ENCODE results near the gene SERPINC1.
A peak's percentile ranks its signal among the peaks of the same experiment; 100 is the strongest.

The SERPINC1 gene

GRCh38 chr1:173869021-173869359 is 48.1 kb downstream of the SERPINC1 start:
- TF ChIP-seq SIN3A (IDR thresholded peaks at IDR 0.05; ENCODE audit: borderline replicate concordance, insufficient read depth, low read length) = no peak
- no peak for TF ChIP-seq POLR2AphosphoS5 (IDR thresholded peaks at IDR 0.05; ENCODE audit: low read depth, low read length)
- no peak for TF ChIP-seq FOXP2 (optimal IDR thresholded peaks at IDR 0.05; ENCODE audit: borderline replicate concordance, extremely low read depth, extremely low read length, insufficient read depth)
- TF ChIP-seq TAF1 (IDR thresholded peaks at IDR 0.05; ENCODE audit: borderline replicate concordance, insufficient read depth, low read length) = no peak
- no peak for TF ChIP-seq REST (IDR thresholded peaks at IDR 0.05; ENCODE audit: insufficient read depth in 1 of 2, low read depth in 2 of 2, low read length in 2 of 2)

- TF ChIP-seq SIN3A (IDR thresholded peaks at IDR 0.05; ENCODE audit: borderline replicate concordance, insufficient read depth, low read length) (0 out of 2 replicates have a peak, but pooled peaks have one; percentile 25), FOXP2 (optimal IDR thresholded peaks at IDR 0.05; ENCODE audit: borderline replicate concordance, extremely low read depth, extremely low read length, insufficient read depth) (peak; percentile 72), REST (IDR thresholded peaks at IDR 0.05; ENCODE audit: insufficient read depth in 1 of 2, low read depth in 2 of 2, low read length in 2 of 2) (0 out of 4 replicates have a peak, but pooled peaks of 1 of the 2 experiments have one; percentile 17), TAF1 (IDR thresholded peaks at IDR 0.05; ENCODE audit: borderline replicate concordance, insufficient read depth, low read length) (no peak), POLR2AphosphoS5 (IDR thresholded peaks at IDR 0.05; ENCODE audit: low read depth, low read length) (no peak)
Measured at GRCh38 chr1:173868266-173869020, 48.7 kb downstream of the SERPINC1 start, which contains the start of gene ZBTB37. Gene ZBTB37 (plus strand): TSS chr1:173868380. CDS start chr1:173870226, 1,846 bp downstream.

- TF ChIP-seq SIN3A (IDR thresholded peaks at IDR 0.05; ENCODE audit: borderline replicate concordance, insufficient read depth, low read length) (no peak; the same call in none of the 2 replicates), TAF1 (IDR thresholded peaks at IDR 0.05; ENCODE audit: borderline replicate concordance, insufficient read depth, low read length) (peak; percentile 100), POLR2AphosphoS5 (IDR thresholded peaks at IDR 0.05; ENCODE audit: low read depth, low read length) (peak; percentile 100), FOXP2 (optimal IDR thresholded peaks at IDR 0.05; ENCODE audit: borderline replicate concordance, extremely low read depth, extremely low read length, insufficient read depth) (no peak), REST (IDR thresholded peaks at IDR 0.05; ENCODE audit: insufficient read depth in 1 of 2, low read depth in 2 of 2, low read length in 2 of 2) (peak in 1 of 2 experiments; percentile 77; a peak in 3 of 4 replicates)
Measured at GRCh38 chr1:173867753-173868265, 49.3 kb downstream of the SERPINC1 start, which contains the start of gene GAS5. Gene GAS5 (minus strand): TSS chr1:173867989.

- TF ChIP-seq FOXP2 (optimal IDR thresholded peaks at IDR 0.05; ENCODE audit: borderline replicate concordance, extremely low read depth, extremely low read length, insufficient read depth) = no peak
- no peak for TF ChIP-seq SIN3A (IDR thresholded peaks at IDR 0.05; ENCODE audit: borderline replicate concordance, insufficient read depth, low read length)
- 0 out of 2 replicates have a peak, but pooled peaks have one; percentile 33 for TF ChIP-seq TAF1 (IDR thresholded peaks at IDR 0.05; ENCODE audit: borderline replicate concordance, insufficient read depth, low read length)
Measured at GRCh38 chr1:173867141-173867752, 49.9 kb downstream of the SERPINC1 start.

DNA sequence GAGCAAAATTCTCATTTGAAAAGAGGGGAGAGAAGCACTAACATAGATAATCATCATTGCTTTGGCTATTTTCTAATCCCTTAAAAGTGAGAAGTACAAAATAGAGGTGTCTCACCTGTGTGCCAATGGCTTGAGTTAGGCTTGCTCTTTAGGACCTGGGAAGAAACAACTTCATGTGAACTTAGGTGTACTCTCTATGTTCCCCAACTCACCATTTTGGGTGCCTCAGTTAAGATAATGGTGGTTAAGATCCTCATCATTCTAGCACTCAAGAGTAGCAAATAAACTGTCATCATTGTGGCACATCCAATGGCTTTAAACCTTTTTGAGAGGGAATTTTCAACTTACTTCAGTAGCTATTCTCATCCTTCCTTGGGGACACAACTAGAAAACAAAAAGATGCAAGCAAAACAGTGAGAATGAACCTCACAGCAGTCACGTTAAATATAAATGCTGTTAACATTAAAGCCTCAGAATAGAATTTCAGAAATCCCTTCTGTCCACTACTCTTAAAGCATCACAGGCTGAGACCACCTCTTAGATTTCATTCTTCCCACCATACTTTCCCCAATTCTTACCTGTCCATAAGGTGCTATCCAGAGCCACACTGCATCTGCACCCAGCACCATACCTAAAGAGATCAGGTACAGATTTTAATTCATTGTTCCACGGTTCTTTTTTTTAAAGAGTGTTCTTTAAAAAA is 50.6 kb downstream of the SERPINC1 start:
- no peak for TF ChIP-seq FOXP2 (optimal IDR thresholded peaks at IDR 0.05; ENCODE audit: borderline replicate concordance, extremely low read depth, extremely low read length, insufficient read depth)
- TF ChIP-seq SIN3A (IDR thresholded peaks at IDR 0.05; ENCODE audit: borderline replicate concordance, insufficient read depth, low read length) = no peak
- 0 out of 2 replicates have a peak, but pooled peaks have one; percentile 9 for TF ChIP-seq POLR2AphosphoS5 (IDR thresholded peaks at IDR 0.05; ENCODE audit: low read depth, low read length)
